HG02943 (cell line): ENCODE results near the gene NTM.

Source experiments
- ATAC-seq: cut with Tn5 transposase; IDR thresholded peaks from one replicate; pipeline ENCODE4 v1.9.1; 2021; ENCODE audit warnings: mild to moderate bottlenecking, low read depth, moderate library complexity; ENCODE audit not compliant: unreplicated experiment

NTM gene

DNA sequence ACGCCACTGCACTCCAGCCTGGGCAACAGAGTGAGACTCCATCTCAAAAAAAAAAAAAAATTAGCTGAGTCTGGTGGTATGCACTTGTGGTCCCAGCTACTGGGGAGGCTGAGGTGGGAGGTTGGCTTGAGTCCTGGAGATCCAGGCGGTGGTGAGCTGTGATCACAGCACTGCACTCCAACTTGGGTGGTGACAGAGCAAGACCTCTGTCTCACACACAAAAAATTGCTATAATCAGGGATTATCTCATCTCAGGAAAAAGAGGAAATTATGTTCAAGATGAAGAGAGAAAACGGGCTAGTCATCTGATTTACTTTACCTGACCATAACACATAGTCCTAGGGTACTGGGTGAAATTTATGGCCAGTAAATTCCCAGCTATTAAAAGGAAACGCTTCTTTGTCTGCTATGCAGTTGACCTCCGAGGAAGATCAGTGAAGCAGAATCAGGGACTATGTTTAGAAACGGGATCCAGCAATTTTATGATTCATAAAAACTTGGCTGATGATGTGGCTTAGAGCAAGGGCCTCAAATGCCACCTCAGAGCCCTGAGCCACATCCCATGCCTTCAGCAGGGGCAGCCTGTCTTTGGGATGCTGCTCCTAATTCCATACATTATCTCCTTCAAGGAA is 386.2 kb downstream of the NTM start:
- no peak for ATAC-seq

DNA sequence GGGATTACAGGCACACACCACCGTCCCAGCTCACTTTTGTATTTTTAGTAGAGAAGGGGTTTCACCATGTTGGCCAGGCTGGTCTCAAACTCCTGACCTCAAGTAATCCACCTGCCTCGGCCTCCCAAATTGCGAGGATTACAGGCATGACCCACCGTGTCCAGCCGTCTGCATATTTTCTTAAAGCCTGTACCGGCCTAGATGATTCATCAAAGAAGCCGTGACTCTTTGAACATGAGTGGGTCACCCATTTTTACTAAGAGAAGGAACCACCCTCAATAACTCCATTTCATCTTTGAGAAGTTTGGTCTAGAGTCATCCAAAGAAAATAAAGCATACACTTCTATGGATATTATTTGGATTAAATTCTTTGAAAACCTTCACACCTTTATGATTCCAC is 388.3 kb downstream of the NTM start:
- ATAC-seq, result no peak

DNA sequence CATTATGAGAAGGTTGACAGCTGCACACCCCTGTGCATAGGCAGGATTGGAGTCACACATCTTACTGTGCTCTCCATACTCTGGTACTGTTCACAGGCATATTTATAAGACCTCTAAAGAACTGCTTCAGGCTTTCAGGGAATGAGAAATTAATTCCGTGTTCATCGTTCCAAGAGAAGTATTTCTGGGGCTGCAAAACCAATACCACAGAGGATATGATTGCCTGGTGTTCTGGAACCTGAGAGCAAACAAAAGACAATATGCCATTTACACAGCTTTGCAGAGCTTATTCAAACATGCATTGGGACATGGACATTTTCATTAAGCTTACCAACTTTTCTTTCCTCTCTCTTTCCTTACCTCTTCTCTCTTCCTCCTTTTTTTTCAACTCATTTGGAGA is 388.7 kb downstream of the NTM start:
- ATAC-seq, result no peak

DNA sequence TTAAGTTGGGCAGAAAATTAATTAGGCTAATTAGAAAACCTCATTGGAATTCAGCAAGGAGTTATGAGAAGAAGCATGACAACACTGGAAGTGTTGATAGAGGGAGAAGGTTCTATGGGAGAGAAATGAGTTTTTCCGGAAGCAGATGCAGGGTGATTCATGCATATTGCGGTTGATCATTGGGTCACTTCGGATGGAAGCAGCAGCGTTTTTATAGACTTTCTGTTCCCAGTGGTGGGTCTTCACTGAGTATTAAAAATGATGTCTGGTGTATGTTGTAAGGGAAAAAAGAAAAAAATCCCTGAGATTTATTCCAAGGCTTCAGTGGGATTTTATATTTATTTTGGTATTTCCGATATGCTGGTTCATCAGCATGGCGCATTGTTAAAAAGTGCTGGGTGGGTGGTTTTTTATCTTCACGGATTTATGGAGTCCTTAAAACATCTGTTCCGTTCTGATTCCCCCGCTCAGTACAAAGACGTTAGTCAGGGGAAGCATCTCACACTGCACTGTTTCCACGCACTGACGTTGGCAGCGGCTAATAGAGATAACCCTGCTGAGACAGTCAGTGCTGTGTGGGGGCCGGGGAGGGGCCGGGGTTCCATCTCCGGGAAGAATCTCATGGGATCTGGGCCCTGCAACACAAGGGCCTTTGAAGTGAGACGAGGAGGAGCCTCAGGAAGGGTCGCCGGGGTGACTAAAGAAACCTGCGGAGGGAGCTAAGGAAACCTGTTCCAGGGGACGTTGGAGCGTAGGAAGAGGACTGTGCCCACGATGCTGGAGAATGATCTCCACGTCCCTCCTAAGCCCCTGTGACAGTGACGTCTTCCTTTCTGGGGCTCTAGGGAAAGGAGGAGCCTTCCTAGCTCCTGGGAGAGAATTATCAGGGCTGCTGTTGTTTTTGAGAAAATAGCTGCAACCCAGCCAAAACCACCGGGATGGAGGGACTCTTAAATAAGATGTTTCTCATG is 390.0 kb downstream of the NTM start:
- ATAC-seq, result no peak

DNA sequence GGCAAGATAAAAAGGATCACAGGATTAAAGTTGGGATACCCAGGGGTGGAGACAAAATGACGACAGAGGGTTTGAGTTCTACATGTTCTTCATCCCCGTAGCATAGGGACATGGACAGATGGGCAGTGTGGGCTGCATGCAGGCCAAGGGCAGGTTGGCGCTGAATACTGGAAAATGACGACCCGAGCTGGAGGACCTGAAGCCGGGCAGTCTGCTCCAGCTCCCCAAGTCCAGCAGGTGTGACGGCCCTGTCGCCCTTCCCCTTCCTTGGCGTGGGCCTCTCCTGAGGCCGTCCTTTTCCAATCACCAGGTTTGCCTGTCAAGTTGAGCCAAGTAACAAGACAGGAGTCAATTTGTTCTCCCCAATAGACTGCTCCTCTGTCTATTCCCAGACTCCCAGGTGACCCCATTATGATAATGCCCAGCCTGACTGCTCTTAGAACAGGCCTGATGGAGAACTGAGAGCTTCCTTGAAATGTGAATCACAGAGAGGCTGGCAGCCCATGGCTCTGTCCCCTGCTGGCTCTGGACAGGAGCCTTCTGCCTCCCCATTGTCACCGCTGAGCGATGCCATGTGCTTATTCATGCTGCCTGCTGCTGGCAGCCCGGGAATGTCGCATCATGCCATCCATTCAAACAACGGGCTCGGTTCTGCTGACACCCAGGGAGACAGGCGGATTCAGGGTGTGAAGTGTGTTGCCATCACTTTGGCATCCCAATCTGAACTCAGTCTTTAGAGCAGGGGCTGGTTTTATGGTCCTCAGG is 392.1 kb downstream of the NTM start:
- ATAC-seq, result no peak

DNA sequence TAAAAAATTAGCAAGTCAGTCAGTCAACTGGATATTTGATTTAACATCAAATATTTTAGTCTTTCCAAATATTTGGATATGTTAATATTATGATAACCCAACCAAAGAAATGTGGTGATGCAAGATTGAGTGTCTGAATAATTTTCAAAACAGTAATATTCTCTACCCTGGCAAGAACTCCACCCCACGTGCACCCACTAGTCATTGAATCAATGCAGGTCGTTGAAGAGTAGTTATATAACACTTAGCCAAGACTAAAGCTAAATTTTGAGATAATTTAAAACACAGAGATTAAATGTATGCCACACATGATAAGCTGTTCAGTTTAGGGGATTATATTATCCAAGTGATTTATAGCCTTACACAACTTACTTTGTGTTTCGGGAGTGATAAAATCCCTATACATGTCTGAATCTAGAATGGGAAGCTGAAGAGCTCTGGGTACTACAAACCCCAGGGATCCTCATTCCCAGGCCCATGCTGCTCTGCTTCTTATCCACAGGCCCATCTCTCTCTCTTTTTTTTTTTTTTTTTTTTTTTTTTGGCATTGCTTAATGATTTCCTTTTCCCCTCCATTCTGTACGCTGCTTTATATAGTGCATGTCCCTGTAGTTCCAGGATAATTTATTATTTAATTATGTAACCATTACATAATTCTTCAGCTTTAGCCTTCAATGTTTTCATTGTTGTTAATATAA is 392.9 kb downstream of the NTM start:
- no peak for ATAC-seq

DNA sequence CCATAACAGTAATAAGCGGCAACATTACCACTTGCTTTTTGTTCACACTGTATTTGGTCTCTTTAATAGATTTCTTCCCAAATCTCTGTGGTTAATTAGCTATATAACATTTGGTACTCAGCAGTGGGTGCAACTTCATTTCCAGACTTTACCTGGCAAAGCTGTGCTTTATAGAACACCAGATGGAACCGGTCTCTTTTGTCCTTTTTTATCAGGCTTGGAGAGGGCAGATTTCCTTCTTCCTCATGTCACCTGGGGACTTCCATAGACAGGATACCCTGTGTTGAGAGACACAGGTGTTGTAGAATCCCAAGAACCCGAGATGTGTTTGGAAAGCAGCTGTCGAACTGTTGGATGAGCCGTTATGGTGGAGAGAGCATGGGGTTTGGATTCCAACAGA is 393.7 kb downstream of the NTM start:
- no peak for ATAC-seq

DNA sequence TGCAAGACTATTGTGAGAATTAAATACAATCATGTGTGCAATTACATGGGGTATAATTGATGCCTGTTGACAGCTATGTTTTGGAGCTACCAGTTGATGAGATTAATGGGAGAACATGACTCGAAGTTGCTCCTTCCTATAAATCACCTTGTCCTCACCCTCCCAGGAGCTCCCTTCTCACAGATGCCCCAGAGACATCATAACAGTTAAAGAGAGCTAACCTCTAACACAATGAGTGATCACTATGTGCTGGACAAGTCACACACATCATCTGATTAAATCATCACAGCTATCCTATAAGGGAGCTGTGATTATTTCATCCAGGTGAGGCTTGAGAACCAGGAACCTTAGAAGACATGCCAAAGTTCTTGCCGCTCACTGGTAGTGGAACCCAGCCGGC is 394.2 kb downstream of the NTM start:
- no peak for ATAC-seq

DNA sequence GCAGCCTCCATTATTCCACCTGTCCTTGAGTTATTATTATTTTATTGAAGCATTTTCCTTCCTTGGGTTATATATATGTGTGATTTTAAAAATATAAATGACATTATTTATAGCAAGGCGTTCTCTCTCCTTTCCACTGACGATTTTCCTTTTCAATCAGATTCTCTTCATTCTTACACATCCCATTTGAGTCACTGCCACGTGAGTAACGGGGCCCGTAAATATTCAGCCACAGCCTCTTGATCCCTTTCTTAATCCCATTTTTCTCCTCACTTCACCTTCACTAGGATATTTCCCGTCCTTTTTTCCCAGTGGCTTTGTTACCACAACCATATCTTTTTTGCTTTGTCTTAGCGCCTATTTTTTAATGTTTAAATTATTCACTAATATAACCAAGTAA is 396.2 kb downstream of the NTM start:
- no peak for ATAC-seq

DNA sequence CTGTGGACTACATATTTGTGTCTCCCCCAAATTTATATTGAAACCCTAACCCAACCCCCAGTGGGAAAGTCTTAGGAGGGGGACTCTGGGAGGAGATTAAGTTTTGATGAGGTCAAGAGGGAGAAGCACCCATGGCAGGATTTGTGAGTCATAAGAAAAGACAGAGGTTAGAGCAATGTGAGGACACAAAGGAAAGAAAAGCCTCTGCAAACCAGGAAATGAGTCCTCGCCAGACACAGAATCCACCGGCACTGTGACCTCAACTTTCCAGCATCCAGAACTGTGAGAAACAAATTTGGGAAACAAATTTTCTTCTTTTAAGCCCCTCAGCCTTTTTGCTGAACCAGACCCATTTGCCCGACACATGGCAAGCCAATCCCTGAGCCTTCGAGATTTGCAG is 397.0 kb downstream of the NTM start:
- no peak for ATAC-seq

DNA sequence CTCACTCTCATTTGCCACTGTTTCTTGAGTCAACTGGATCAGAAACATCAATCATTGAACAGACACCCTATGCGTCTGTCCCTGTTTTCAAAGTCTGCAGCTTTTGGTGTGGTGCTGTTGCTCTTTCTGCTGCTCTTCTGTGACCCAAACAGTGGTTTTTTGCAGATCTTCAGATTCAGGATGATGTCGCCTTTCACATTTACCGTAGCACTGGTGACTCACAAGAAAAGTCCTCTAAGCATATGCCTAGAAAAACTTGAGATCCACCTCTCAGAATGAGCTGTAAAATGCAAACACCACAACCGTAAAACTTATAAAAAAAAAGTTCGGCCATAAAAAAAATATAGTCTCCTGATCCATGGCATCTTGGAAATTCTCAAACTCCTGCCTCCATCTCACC is 400.4 kb downstream of the NTM start:
- ATAC-seq, result no peak

DNA sequence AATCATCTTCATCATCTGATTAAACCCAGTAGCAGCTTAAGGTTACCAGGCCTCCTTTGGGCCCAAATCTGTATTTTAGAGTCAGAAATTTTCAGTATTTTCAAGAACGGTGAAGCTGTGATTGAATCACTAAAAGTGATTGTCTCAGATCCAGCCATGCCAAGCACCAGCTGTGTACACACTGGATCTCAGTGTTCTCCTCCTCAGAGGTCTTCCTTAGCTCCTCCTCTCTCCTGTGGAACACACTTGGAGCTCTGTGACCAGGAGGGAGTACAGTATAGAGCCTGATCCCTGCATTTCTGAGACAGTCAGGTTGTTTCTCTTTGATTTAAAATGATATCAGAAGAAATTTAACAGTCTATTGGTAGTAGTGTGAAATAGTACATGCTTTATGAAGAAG is 401.1 kb downstream of the NTM start:
- ATAC-seq, result no peak

DNA sequence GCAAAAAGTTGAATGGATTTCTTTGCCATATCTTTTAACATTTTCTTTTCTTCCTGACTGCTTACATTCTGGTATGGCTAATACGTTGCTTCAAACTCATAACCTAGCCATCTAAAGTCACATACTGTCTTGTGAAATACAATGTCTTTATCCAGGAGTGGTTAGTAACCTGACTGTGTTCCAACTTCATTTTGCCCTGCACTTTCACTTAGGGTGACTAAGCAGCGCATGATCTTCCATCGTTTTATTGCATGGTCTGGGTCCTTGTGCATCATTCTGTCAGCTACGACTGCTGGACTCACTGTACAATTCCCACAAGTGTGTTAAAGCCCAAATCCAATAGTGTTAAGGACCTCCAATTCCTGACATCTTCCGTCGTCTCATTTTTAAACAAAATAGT is 403.2 kb downstream of the NTM start:
- ATAC-seq, result no peak

DNA sequence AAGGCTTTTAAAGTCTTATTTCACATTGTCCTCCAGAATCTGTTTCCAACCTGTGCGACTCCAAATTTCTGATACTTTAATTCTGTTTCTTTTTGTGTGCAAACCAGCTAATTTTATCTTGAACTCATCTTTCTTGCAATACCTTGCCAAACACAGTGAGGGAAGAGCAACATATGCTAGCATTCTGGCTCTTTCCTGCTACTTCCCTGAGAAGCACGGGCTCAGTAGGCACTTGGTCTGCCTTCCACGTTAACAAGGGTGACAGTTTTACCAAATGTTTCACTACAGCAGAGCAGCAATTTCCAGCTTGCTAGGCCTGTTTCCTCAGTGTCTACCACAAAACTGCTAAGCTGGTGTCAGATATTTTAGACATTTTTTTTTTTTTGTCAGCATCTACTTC is 405.8 kb downstream of the NTM start:
- no peak for ATAC-seq

DNA sequence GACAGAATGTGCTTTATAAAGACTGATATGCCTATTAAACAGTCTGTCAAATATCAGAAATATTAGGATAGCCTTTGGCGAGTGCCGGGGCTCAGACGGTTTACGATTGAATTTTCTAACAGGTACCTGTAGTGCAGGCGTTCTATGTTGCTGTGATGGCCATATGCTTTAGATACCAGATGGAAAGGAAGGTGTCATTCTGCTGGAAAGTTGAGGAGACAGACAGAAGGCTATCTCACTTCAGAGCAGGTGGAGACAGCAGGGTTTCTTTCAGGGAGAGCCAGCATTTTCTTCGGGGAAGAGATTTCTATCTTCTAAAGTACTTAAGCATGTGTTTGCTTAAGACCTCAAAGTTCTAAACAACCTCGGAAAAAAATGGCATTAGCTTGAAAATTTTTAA is 415.4 kb downstream of the NTM start:
- ATAC-seq, result no peak

DNA sequence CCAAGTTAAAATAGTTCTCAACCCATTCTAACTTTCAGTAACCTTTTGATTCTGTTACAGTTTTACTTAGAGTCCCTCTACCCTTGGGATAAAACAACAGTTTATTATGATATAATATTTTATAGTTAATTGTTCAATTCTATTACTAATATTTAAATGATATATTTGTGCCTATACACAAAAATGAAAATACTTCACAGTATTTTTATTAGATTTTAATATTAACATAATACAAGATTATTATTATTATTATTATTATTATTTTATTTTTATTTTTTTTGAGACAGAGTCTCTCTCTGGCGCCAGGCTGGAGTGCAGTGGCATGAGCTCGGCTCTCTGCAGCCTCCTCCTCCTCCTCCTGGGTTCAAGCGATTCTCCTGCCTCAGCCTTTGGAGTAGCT is 416.7 kb downstream of the NTM start:
- no peak for ATAC-seq

DNA sequence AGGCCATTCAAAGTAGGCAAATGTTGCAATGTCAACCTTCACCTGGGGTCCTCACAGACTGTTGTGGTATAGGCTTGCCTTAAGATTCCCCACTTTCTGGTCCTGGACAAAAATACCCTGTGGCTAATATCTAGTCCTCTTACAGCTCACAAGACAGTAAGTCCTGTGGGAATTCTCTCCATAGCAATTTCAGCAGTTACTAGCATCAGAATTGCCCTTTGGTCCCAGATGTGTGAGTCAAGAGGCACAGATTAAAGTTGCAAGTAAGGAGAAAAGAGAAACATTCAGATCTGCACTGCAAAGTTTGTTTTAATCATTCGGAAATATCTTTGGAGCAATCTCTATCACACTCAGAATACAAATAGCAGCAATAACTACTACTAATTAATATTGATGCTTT is 420.2 kb downstream of the NTM start:
- ATAC-seq, result no peak

DNA sequence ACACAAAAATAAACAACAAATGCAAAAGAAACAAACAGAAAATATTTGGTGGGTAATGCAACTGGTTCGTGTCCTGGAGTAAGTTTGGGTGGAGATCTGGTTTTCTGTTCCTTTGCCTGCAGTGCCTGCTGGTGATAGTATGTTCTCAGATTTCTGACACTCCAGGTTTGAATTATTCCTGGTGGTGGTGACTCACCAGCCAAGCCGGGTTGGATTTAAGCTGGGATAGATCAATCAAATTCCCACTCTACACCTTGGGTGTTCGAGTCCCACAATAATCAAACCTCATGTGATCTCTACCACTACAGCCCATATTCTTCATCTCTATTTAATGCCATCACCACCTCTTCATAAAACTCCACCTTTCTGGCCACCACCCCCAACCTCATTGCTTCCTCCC is 421.8 kb downstream of the NTM start:
- no peak for ATAC-seq

DNA sequence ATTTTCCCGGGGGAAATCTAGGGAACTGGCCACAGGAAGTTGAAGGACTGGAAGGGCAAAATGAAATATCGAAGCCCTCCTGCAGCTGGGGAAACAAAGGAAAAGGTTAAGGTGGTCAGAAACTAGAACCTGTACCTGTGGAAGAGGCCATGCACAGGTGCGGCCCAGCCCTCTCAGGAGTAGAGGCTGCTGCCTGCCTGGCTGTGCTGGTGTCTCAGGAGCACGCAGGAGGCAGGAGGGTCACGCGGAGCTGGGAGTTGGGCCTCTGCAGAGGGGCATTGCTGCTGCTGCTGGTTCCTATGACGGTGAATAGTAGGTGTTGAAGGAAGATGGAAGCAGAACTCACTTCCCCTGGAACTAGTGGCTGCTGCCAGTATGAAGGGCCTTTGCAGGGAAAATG is 425.7 kb downstream of the NTM start:
- ATAC-seq, result no peak

DNA sequence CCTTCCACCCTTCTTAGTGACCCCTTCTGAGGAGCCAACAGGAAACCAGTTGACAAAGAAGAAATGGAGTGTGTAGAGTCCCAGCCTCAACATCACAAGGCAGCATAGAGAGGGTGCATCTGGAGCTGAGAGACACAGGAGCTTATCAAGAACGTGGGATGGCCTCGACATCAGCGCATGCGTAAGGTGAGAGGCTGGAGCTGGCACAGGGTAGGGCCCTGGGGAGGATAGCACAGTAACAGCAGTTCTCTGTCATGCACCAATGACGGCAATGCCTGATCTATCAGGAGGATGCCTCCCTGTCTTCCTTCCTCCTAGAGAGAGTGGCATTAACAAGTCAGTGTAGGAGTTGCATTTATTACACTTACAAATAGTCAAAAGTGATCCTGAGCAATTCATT is 426.1 kb downstream of the NTM start:
- no peak for ATAC-seq

DNA sequence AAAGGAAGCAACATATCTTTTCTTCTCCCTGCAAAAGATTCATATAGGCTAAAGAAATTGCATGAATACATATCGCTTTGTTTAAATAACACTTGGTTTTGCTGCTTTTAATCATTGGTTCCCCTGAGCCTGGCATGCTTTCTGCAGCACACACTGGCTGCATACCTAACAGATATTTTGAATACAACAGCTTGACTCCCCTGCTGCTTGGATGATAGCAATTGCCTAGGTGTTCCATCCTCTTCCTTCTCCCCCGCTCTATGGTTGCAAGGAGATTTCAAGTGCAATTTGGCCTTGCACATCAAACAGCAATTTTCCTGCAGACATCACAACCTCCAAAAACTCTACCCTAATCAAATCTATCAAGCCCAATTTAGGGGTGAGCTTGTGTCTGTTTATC is 430.0 kb downstream of the NTM start:
- ATAC-seq, result no peak
